SK-MEL-5 (cell line): ENCODE data around the gene FBXO44. TPM values are rescaled to one million over a fixed set of nuclear protein-coding genes. Genes with fewer than 3 reads are reported as not detected.
A peak's percentile ranks its signal among the peaks of the same experiment; 100 is the strongest.
"Not testable (repeated sequence)": the region's sequence is repeated elsewhere in the genome, so short reads cannot be mapped to it uniquely, and the experiment has no call there.

Experiments used
- DNase-seq: peaks from one replicate; pipeline ENCODE4 v3.0.0-alpha.2; 2016; ENCODE audit warnings: low read depth, low spot score
- in situ Hi-C: cut with HindIII; loops from 2 replicates; pipeline ENCODE4 v1.10.0; 2016; ENCODE audit warnings: low sequenced_read_pairs, high pct_unique_total_duplicates, low pct_unique_long_range_greater_than_20kb
- polyA plus RNA-seq, 2 experiments: library from polyadenylated mRNA; depleted of rRNA; stranded (reverse); fragments of >200 nt; gene quantifications; 2 replicates each; pipeline ENCODE4 v1.2.3, GENCODE V29; 2015
- total RNA-seq: library from RNA; depleted of rRNA; stranded (reverse); fragments of >200 nt; shearing (Covaris generic); gene quantifications from 2 replicates; pipeline ENCODE4 v1.2.3, GENCODE V29; 2014; rRNA removed

Gene FBXO44
- 20.3 and 21.4 TPM in 2 replicates for total RNA-seq
- polyA plus RNA-seq (2015; cell fraction: cytosol; rRNA removed) = 27.3 and 38.2 TPM in 2 replicates
- 182 and 185 TPM in 2 replicates for polyA plus RNA-seq (2015; cell fraction: nucleus; rRNA removed)

GRCh38 chr1:11654137-11654938, at the start of gene FBXO44, which contains the start of gene FBXO2:
FBXO44 (plus strand) TSS chr1:11654877; CDS start chr1:11655836, 959 bp downstream.
FBXO2 (minus strand) TSS chr1:11654429; CDS start chr1:11654340, 89 bp downstream.
- in situ Hi-C loops = no loop called here

GRCh38 chr1:11606775-11607174, 47.9 kb upstream of the FBXO44 start:
- in situ Hi-C loops = no loop called here
- DNase-seq = no peak

More at GRCh38 chr1:11654137-11654938, at the start of gene FBXO44, which contains the start of gene FBXO2:
- no peak for DNase-seq

- in situ Hi-C loops, DNase-seq: not testable (repeated sequence)
Measured at GRCh38 chr1:11608596-11609130, 46.0 kb upstream of the FBXO44 start.

- in situ Hi-C loops, DNase-seq: not testable (repeated sequence)
Measured at GRCh38 chr1:11609378-11609777, 45.3 kb upstream of the FBXO44 start.

- no peak for DNase-seq
- in situ Hi-C loops = no loop called here
Measured at GRCh38 chr1:11610629-11611180, 44.0 kb upstream of the FBXO44 start.

GRCh38 chr1:11611638-11612327, 42.9 kb upstream of the FBXO44 start:
- in situ Hi-C loops = no loop called here
- DNase-seq = no peak

- DNase-seq = no peak
Measured at GRCh38 chr1:11613347-11613746, 41.3 kb upstream of the FBXO44 start.

GRCh38 chr1:11615090-11615489, 39.6 kb upstream of the FBXO44 start:
- no peak for DNase-seq
- in situ Hi-C loops = no loop called here

More at GRCh38 chr1:11613347-11613746, 41.3 kb upstream of the FBXO44 start:
- in situ Hi-C loops = no loop called here

- no peak for DNase-seq
- in situ Hi-C loops = no loop called here
Measured at GRCh38 chr1:11616766-11617165, 37.9 kb upstream of the FBXO44 start.

- in situ Hi-C loops = no loop called here
- no peak for DNase-seq
Measured at GRCh38 chr1:11617314-11617713, 37.4 kb upstream of the FBXO44 start.

GRCh38 chr1:11617741-11618140, 36.9 kb upstream of the FBXO44 start:
- no peak for DNase-seq
- in situ Hi-C loops = no loop called here

- DNase-seq = peak; percentile 6
- in situ Hi-C loops = no loop called here
Measured at GRCh38 chr1:11620405-11620804, 34.3 kb upstream of the FBXO44 start.

- in situ Hi-C loops = no loop called here
- no peak for DNase-seq
Measured at GRCh38 chr1:11620924-11621323, 33.8 kb upstream of the FBXO44 start.

- in situ Hi-C loops = no loop called here
- no peak for DNase-seq
Measured at GRCh38 chr1:11622398-11622797, 32.3 kb upstream of the FBXO44 start.

GRCh38 chr1:11623702-11624101, 31.0 kb upstream of the FBXO44 start:
- in situ Hi-C loops = no loop called here
- no peak for DNase-seq

GRCh38 chr1:11626551-11626950, 28.1 kb upstream of the FBXO44 start:
- in situ Hi-C loops = no loop called here
- no peak for DNase-seq

GRCh38 chr1:11628767-11629166, 25.9 kb upstream of the FBXO44 start:
- in situ Hi-C loops = no loop called here
- DNase-seq = no peak
